ENCODE results near the gene SFTPA1.
"Not testable (repeated sequence)": the region's sequence is repeated elsewhere in the genome, so short reads cannot be mapped to it uniquely, and the experiment has no call there.

The SFTPA1 gene

GRCh38 chr10:79610601-79611191 lies at the start of gene SFTPA1:
Gene SFTPA1, plus strand, starts transcription at chr10:79610939. Its CDS starts 887 bp downstream, at chr10:79611826.
- DNase-seq = no peak
- no peak for TF ChIP-seq GATA1 (IDR thresholded peaks at IDR 0.05; ENCODE audit: low read depth, low read length)

- no peak for TF ChIP-seq GATA1 (IDR thresholded peaks at IDR 0.05; ENCODE audit: low read depth, low read length)
- no peak for TF ChIP-seq POLR2A (IDR thresholded peaks at IDR 0.05; ENCODE audit: low read length)
- no peak for DNase-seq
Observed at GRCh38 chr10:79561257-79561656, 49.5 kb upstream of the SFTPA1 start.

GRCh38 chr10:79562135-79562756 lies 48.5 kb upstream of the SFTPA1 start:
- TF ChIP-seq POLR2A (IDR thresholded peaks at IDR 0.05; ENCODE audit: low read length) (no peak), GATA1 (IDR thresholded peaks at IDR 0.05; ENCODE audit: low read depth, low read length) (no peak)
- DNase-seq = peak; percentile 54 to 77

- no peak for DNase-seq
Observed at GRCh38 chr10:79563426-79563825, 47.3 kb upstream of the SFTPA1 start.

GRCh38 chr10:79570624-79571023 lies 40.1 kb upstream of the SFTPA1 start:
- DNase-seq = not testable (repeated sequence)

More at GRCh38 chr10:79563426-79563825, 47.3 kb upstream of the SFTPA1 start:
- TF ChIP-seq POLR2A (IDR thresholded peaks at IDR 0.05; ENCODE audit: low read length) = no peak

- no peak for TF ChIP-seq POLR2A (IDR thresholded peaks at IDR 0.05; ENCODE audit: low read length)
- TF ChIP-seq GATA1 (IDR thresholded peaks at IDR 0.05; ENCODE audit: low read depth, low read length) = no peak
- DNase-seq = no peak
Observed at GRCh38 chr10:79579361-79579760, 31.4 kb upstream of the SFTPA1 start.

GRCh38 chr10:79581044-79581443 lies 29.7 kb upstream of the SFTPA1 start:
- TF ChIP-seq GATA1 (IDR thresholded peaks at IDR 0.05; ENCODE audit: low read depth, low read length) = no peak
- TF ChIP-seq POLR2A (IDR thresholded peaks at IDR 0.05; ENCODE audit: low read length) = no peak
- DNase-seq = no peak

GRCh38 chr10:79582096-79582495 lies 28.6 kb upstream of the SFTPA1 start:
- no peak for TF ChIP-seq GATA1 (IDR thresholded peaks at IDR 0.05; ENCODE audit: low read depth, low read length)
- TF ChIP-seq POLR2A (IDR thresholded peaks at IDR 0.05; ENCODE audit: low read length) = no peak

GRCh38 chr10:79582954-79583353 lies 27.8 kb upstream of the SFTPA1 start:
- DNase-seq = not testable (repeated sequence)

More at GRCh38 chr10:79582096-79582495, 28.6 kb upstream of the SFTPA1 start:
- no peak for DNase-seq

GRCh38 chr10:79583488-79584024 lies 27.2 kb upstream of the SFTPA1 start:
- TF ChIP-seq POLR2A (IDR thresholded peaks at IDR 0.05; ENCODE audit: low read length) = no peak
- no peak for TF ChIP-seq GATA1 (IDR thresholded peaks at IDR 0.05; ENCODE audit: low read depth, low read length)
- no peak for DNase-seq

GRCh38 chr10:79585870-79586527 lies 24.7 kb upstream of the SFTPA1 start:
- TF ChIP-seq POLR2A (IDR thresholded peaks at IDR 0.05; ENCODE audit: low read length) (no peak), GATA1 (IDR thresholded peaks at IDR 0.05; ENCODE audit: low read depth, low read length) (no peak)
- DNase-seq = no peak

- TF ChIP-seq GATA1 (IDR thresholded peaks at IDR 0.05; ENCODE audit: low read depth, low read length) (no peak), POLR2A (IDR thresholded peaks at IDR 0.05; ENCODE audit: low read length) (no peak)
- no peak for DNase-seq
Observed at GRCh38 chr10:79586933-79587332, 23.8 kb upstream of the SFTPA1 start.

- DNase-seq = no peak
- no peak for TF ChIP-seq GATA1 (IDR thresholded peaks at IDR 0.05; ENCODE audit: low read depth, low read length)
- no peak for TF ChIP-seq POLR2A (IDR thresholded peaks at IDR 0.05; ENCODE audit: low read length)
Observed at GRCh38 chr10:79588800-79589199, 21.9 kb upstream of the SFTPA1 start.

- TF ChIP-seq GATA1 (IDR thresholded peaks at IDR 0.05; ENCODE audit: low read depth, low read length) = no peak
- no peak for TF ChIP-seq POLR2A (IDR thresholded peaks at IDR 0.05; ENCODE audit: low read length)
- DNase-seq = no peak
Observed at GRCh38 chr10:79593377-79593776, 17.4 kb upstream of the SFTPA1 start.

- DNase-seq = not testable (repeated sequence)
Observed at GRCh38 chr10:79594565-79594964, 16.2 kb upstream of the SFTPA1 start.
